ENCODE results near the gene AURKA.

DNA sequence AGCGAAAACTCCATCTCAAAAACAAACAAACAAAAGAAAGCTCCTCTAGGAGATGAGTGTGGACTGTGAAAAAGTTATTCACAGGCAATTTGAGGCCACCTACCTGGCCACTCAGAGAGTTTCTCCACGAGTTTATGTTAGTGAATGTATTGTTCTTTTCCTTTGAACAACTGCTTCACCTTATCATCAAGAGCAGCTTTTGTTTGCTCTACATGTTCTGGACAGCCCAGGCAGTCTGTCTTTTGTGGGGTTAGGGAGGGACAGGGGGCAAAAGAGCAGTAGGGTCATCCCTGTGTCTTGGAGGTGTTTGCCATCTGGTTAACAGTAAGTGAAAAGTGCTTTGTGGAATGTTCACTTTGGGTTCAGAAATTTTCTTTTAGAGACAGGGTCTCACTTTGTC lies 28.0 kb upstream of the AURKA start:
- TF ChIP-seq CTCF (conservative IDR thresholded peaks at IDR 0.05 in 1 of 2, IDR thresholded peaks at IDR 0.05 in 1 of 2; ENCODE audit: low read depth in 1 of 2, low read length in 2 of 2) (no peak), EZH2 (IDR thresholded peaks at IDR 0.05; ENCODE audit: low read length, missing control alignments) (no peak)

All from fibroblast of lung (primary cell).